ENCODE results near the gene RBM42.
A peak's percentile ranks its signal among the peaks of the same experiment; 100 is the strongest.
"Not testable (repeated sequence)": the region's sequence is repeated elsewhere in the genome, so short reads cannot be mapped to it uniquely, and the experiment has no call there.

The RBM42 gene, protein sequence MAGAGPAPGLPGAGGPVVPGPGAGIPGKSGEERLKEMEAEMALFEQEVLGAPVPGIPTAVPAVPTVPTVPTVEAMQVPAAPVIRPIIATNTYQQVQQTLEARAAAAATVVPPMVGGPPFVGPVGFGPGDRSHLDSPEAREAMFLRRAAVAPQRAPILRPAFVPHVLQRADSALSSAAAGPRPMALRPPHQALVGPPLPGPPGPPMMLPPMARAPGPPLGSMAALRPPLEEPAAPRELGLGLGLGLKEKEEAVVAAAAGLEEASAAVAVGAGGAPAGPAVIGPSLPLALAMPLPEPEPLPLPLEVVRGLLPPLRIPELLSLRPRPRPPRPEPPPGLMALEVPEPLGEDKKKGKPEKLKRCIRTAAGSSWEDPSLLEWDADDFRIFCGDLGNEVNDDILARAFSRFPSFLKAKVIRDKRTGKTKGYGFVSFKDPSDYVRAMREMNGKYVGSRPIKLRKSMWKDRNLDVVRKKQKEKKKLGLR

DNA sequence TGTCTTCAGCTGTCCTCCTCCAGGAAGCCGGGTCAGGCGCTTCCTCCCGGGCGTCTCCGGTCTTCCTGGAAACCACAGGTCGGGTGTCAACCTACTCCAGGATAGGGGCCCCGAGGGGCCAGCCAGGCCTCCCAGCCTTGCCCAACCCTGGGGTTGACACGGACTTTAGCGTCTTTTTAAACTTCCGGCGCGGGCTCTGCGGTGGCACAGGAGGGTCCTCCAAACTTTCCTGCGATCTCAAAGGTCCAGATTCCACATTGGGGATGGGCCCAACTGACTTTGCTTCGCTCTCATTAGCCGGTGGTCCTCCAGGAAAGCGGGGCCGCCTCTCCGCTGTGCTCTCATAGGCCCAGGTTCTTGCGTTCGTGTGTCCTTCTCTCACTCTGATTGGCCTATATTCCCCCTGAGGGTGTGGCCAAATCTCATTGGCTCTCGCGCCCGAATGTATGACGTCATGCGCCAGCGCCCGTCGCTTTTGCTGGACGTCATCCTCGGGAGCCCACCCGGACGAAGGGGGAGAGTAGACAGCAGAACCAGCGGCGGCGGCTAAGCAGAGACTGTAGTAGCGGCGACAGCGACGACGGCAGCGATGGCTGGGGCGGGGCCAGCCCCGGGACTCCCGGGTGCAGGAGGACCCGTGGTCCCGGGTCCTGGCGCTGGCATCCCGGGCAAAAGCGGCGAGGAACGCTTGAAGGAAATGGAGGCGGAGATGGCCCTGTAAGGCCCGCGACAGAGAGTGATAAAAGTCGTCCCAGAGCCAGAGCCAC, at the start of gene RBM42:
RBM42 (plus strand) TSS at position 472 of the 767 bp plus-strand sequence; CDS start at position 590, 118 bp downstream.
- DNase-seq, result peak; percentile 97 to 99

DNA sequence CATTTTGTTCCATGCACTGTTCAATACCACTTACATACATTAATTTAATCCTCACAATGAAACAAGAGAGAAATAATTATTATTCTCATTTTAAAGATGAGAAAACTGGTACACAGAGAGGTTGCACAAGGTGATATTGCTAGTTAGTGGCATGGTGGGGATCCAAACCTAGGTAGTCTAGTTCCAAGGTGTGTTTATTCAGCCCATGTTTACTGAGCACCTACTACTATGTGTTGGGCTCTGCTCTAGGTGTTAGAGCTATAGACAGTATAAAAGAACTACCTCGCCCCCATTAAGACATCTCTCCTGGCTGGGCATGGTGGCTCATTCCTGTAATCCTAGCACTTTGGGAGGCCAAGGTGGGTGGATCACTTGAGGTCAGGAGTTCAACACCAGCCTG, 46.1 kb upstream of the RBM42 start:
- DNase-seq, result no peak

DNA sequence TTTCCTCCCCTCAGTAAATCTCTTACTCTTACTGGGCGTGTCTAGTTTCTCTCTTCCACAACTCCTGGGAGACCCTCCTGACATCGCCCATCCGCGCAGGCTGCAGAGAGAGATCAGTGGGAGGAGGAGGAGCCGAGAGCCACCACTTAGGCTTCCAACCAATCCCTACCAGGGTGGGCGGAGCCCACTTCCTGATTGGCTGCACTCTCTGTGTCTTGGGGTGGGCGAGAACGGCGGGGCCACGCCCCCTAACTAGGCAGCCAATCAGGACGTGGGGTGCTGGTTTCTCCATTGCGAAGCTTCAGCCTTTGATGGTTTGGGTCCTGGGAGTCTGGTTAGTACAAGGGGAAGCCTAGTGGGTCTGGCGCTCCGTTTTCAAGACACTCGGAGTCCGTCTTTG, 43.0 kb upstream of the RBM42 start, which contains the start of gene PMIS2:
PMIS2 (plus strand) TSS at position 326 of the 400 bp plus-strand sequence. CDS start 87 bp downstream, outside the sequence.
- peak in 1 of 2 donors; percentile 13 for DNase-seq

DNA sequence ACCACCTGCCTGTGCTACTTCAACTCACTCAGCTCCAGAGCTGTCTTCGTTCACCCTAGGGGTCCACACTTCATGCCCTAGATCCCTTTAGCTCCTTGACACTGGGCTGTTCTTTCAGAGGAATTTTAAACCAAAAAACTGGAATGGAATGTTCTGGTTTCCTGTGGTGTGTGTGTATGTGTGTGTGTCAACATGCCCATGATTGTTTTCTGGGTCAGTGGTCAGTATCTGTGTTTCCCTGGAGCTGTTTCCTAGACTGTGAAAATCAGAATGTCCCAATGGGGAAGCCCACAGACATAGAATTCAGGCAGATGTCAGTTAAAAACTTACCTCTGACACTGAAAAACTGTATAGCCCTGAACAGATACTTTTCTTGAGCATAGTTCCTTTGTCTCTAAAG, 41.5 kb upstream of the RBM42 start:
- DNase-seq, result no peak

DNA sequence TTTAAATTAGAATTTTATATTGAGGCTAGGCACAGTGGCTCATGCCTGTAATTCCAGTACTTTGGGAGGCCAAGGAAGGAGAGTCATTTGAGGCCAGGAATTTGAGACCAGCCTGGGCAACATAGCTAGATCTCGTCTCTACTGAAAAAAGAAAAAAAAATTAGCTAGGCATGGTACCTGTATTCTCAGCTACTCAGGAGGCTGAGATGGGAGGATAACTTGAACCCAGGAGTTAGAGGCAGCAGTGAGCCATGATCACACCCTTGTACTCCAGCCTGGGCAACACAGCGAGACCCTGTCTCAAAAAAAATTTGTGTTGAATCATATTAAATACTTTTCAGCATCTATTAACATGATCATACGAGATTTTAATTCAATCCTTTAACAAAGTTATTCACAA, 38.0 kb upstream of the RBM42 start:
- DNase-seq, result no peak

DNA sequence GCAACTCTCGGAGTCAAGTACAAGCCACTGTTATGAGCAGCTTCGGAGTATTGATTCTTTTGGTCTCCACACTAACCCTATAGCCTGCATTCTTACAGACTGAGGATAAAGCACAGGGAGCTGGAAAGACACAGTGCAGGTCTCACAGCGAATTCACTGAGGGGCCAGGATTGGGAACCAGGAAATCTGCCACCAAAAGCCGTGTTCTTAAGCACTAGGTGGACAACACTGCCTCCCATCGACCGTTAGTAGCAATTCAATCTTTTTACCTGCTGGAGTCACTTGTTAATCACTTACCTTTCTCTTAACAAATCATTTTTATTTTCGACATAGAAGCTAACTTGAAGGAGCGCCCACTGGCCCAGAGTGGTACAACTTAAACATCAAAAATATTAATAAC, 36.6 kb upstream of the RBM42 start:
- DNase-seq, result peak; percentile 15 to 50

DNA sequence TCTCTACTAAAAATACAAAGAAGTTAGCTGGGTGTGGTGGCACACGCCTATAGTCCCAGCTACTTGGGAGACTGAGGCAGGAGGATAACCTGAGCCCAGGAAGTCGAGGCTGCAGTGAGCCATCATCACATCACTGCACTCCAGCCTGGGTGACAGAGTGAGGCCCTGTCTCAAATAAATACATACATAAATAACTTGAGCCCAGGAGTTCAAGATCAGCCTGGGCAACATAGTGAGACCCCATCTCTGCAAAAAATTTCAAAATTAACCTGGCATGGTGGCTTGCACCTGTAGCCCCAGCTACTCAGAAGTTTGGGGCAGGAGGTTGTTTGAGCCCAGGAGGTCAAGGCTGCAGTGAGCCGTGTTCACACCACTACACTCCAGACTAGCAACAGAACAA, 33.8 kb upstream of the RBM42 start:
- DNase-seq, result not testable (repeated sequence)

DNA sequence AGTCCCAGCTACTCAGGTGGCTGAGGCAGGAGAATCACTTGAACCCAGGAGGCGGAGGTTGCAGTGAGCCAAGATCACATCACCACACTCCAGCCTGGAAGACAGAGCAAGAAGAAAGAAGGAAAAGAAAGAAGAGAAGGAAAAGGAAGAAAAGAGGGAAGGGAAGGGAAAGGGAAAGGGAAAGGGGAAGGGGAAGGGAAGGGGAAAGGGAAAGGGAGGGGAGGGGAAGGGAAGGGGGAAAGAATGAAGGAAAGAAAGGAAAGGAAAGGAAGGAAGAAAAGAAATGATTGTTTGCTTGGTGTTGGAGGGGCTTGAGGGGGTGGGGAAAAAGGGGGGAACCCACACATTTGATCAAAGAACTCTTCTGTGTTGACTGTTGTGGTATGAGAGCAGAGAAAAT, 32.9 kb upstream of the RBM42 start:
- DNase-seq, result no peak

DNA sequence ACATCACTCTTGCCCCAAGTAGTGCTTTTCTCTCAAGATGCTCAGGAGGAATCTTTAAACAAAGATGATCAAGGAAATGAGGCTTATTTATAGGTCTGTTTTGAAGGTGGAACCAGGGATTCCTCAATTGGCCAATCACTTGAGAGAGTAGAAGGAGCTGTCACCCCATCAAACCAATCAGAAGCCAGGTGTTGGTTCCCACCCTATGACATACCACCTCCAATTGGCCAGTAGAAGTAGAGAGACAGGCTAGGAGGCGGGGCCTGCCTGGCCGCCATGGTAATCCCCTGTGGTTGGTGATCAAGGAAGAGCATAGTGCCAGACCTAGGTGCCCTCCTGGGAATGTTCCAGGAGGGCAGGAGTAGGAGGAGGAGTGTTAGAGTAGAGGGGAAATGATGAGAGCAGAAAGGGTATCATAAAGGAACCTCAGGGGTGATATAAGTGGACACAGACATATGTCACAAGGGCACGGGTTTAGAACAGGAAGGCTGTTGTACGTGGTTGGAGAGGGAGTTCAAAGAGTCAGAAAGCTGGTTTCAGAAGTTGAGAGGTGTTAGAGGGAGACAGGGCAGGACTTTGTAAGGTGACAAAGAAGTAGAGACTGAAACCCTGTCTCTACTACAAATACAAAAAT, 32.4 kb upstream of the RBM42 start:
- no peak for DNase-seq

DNA sequence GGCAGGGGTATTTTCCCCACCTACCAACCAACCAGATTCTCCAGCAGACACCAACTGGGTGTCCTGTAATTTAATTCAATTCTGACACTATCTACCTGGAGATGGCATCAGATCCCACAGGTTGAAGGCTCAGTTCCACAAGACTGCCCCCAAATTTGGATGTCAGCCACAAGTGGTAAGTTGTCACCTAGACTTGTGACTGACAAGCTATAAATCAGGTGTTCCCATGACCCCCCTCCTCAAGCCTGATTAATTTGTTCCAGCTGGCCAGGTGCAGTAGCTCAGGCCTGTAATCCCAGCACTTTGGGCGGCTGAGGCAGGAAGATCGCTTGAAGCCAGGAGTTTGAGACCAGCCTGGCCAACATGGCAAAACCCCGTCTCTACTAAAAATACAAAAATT, 26.9 kb upstream of the RBM42 start:
- no peak for DNase-seq

DNA sequence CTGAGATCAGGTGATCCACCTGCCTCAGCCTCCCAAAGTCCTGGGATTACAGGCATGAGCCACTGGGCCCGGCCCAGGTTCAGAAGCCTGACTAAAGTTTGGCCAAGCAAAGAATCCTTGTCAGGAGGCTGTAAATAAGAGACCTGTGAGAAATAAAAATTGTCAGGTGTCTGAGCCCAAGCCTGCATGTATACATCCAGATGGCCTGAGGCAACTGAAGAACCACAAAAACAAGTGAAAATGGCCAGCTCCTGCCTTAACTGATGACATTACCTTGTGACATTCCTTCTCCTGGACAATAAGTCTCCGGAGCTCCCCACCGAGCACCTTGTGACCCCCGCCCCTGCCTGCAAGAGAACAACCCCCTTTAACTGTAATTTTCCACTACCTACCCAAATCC, 24.4 kb upstream of the RBM42 start:
- not testable (repeated sequence) for DNase-seq

DNA sequence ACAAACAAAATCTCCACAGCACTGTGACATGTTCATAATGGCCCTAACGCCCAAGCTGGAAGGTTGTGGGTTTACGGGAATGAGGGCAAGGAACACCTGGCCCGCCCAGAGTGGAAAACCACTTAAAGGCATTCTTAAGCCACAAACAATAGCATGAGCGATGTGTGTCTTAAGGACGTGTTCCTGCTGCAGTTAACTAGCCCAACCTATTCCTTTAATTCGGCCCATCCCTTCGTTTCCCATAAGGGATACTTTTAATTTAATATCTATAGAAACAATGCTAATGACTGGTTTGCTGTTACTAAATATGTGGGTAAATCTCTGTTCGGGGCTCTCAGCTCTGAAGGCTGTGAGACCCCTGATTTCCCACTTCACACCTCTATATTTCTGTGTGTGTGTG, 21.7 kb upstream of the RBM42 start:
- not testable (repeated sequence) for DNase-seq

DNA sequence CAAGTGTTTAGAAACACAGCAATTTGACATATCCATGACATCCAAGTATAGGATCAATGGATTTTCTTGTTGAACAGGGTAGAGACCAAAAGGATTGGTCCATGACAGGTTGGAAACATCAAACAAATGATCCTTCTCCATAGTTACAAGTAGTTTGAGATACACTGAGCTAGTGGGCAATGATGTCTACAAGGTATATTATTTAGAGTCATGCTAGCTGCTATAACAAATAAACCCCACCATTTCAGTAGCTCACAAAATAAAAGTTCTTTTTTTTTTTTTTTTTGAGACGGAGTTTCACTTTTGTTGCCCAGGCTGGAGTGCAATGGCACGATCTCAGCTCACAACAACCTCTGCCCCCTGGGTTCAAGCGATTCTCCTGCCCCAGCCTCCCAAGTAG, 21.2 kb upstream of the RBM42 start:
- DNase-seq, result no peak

DNA sequence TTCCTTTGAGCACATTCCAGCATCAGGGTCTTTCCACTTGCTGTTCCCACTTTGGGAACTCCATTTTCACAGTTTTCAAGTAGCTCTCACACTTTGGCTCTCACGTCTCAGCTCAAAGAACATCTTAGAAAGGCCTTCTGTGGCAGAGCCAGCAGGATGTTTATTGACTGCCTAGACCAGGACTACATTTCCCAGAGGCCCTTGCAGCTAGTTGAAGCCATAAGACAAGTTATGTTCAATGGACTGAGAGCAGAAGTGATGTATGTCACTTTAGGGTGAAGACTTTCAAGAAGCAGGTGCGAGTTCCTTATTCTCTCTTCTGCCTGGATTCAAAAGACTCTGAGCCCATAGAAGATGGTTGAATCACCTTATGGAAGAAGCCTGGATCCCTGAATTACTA, 20.6 kb upstream of the RBM42 start:
- peak in 1 of 2 donors; percentile 34 for DNase-seq

DNA sequence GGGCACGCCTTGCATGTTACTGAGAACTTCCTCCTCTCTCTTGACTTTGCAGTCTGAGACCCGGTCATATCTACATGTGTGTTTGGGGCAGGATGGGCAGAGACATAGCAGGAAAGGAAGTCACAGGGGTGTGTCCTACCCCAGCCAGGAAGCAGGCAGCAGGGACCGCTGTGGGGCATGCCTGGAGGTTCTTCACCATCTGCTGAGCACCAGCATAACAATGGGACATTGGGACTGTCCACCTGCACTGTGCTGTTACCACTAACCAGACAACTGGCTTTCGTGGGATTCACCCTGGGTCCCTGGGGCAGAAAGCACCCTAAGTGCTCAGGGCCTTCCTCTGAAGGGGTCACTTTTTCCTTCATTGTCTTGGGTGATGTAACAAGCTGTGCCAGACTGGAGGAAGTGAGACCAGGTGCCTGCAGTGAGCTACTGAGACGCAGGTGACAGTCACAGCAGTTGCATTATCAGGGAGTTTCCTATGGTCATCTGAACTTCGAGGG, 18.9 kb upstream of the RBM42 start:
- DNase-seq, result peak; percentile 48 to 51

DNA sequence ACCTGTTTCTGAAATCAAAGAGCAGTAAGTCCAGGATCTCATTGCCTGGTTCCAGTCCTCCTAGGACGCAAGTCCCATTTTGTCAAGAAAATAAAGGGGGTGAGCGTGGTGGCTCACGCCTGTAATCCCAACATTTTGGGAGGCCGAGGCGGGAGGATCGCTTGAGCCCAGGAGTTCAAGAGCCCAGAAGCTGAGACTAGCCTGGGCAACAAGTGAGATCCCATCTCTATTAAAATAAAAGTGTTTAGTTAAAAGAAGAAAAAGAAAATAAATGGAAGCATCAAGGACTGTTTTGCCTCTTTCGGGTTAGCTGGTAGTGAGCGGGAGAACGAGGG, 16.6 kb upstream of the RBM42 start:
- no peak for DNase-seq

DNA sequence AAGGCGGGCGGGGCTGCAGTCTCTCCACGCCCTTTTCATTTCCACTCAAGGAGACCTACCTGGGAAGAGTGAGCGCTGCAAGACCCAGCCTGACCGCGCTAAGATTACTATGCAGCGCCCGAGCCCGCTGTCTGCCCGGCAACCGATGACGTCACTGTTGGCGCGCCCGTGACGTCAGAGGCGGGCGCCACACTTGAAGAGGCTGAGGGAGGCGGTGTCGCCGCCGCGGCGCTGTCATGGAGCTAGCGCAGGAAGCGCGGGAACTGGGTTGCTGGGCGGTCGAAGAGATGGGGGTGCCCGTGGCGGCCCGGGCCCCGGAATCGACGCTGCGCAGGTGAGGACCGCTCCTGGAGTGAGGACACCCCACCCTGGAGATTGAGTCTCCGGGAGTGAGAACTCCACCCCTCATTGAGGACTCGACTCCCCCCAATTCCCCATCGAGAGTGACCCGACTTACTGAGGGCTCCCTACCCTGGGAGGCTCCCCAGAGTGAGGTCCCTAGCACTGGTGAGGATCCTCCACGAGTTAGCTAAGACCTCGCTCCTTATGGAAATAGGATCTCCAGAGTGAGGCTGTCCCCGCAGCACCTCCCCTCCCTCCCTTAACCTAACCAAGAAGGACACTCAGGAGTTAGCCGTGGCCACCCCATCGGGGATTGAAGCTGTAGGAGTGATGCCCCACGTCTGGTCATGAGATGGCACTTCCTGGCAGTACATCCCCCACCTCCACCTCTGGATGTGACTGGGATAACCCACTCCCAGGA, 16.1 kb upstream of the RBM42 start, which contains the start of gene HAUS5:
HAUS5 (plus strand) TSS at position 177 of the 763 bp plus-strand sequence; CDS start at position 237, 60 bp downstream.
- DNase-seq, result peak; percentile 94 to 97

DNA sequence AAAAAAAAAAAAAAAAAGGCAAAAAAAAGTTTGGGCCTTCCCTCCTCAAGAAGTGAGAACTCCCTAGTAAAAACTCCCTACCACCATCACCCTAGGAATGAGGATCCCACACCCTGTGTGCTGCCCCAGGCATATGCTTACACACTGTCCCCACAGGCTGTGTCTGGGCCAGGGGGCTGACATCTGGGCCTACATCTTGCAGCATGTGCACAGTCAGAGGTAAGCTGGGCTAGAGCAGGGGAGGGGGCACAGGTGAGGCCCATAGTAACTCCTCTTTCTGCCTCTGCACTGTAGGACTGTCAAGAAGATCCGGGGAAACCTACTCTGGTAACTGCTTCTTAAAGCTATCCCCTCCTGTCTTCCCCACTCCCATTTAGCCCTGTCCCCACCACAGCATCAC, 15.3 kb upstream of the RBM42 start:
- DNase-seq, result no peak

DNA sequence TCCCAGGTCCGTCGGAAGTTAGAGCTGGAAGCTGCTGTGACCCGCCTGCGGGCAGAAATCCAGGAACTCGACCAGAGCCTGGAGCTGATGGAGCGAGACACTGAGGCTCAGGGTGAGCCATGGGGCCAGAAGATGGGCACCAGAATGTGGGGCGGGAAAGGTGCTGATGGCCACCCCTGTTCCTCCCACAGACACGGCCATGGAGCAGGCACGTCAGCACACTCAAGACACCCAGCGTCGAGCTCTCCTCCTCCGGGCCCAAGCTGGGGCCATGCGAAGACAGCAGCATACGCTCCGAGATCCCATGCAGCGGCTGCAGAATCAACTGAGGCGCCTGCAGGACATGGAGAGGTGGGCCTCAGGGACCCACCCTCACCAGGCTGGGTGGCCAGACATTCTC, 13.8 kb upstream of the RBM42 start:
- no peak for DNase-seq

DNA sequence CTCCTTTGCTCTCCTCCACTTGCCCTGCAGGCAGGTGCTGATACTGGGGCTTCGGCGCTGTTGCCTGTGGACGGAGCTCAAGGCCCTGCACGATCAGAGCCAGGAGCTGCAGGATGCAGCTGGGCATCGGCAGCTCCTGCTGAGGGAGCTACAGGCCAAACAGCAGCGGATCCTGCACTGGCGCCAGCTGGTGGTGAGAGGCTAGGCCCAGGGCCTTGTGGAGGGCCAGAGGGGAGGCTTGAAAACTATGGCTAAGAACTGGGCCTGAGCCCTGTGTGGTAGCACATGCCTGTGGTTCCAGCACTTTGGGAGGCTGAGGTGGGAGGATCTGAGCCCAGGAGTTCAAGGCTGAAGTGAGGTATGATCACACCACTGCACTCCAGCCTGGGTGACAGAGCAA, 10.0 kb upstream of the RBM42 start:
- no peak for DNase-seq

DNA sequence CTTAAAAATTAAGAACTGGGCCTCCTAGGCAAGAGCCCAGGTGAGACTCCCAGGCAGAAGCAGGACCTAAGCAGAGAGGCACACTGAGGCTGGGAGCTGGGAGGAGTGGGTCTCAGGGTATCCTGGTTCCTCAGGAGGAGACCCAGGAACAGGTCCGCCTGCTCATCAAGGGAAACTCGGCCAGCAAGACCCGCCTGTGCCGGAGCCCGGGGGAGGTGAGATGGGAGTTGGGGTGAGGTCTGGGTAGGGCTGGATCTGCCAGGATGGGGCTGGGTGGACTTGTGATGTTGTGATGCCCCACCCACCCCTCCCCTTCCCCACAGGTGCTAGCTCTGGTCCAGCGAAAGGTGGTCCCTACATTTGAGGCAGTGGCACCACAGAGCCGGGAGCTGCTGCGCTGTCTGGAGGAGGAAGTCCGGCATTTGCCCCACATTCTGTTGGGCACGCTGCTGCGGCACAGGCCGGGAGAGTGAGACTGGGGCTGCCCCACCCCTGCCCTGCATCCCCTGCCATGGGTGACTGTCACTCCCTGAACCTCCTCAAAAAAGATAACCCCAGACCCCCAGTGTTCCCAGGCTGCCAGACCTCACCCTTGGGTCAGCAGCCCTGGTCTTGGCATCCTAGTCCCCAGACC, 9.4 kb upstream of the RBM42 start:
- no peak for DNase-seq

DNA sequence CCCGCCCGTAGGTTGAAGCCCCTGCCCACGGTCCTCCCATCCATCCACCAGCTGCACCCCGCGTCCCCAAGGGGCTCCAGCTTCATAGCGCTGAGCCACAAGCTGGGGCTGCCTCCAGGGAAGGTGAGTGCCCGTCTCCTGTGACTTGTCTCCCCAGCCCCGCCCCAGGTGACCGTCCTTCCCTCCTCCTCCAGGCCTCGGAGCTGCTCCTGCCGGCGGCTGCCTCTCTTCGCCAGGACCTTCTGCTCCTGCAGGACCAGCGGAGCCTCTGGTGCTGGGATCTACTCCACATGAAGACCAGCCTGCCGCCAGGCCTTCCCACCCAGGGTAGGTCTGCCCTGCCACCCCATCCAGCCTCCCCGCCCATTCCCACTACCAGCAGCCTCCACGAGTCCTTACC, 8.8 kb upstream of the RBM42 start:
- no peak for DNase-seq

All from CD4-positive, alpha-beta T cell treated with Interferon alpha-2 for 1 hour (primary cell).